Skeletal muscle satellite cell (primary cell): ENCODE data around the gene SDK1.

ENCODE experiments used
- H3K27me3 ChIP-seq: 2 replicates; pipeline ENCODE4 v1.7.0; 2013; ENCODE audit warnings: low read length; ENCODE audit not compliant: control insufficient read depth, insufficient read depth
- H3K36me3 ChIP-seq: 2 replicates; pipeline ENCODE4 v1.7.0; 2013; ENCODE audit warnings: mild to moderate bottlenecking, control low read depth, low read length; ENCODE audit not compliant: insufficient read depth
- H3K4me1 ChIP-seq: 2 replicates; pipeline ENCODE4 v1.7.0; 2013; ENCODE audit warnings: low read length; ENCODE audit not compliant: control insufficient read depth, insufficient read depth
- H3K4me2 ChIP-seq: 2 replicates; pipeline ENCODE4 v1.7.0; 2013; ENCODE audit warnings: mild to moderate bottlenecking, low read length
- H3K4me3 ChIP-seq: 2 replicates; pipeline ENCODE4 v1.7.0; 2013; ENCODE audit warnings: low read length
- H3K9ac ChIP-seq: 2 replicates; pipeline ENCODE4 v1.7.0; 2013; ENCODE audit warnings: mild to moderate bottlenecking, low read depth, low read length, moderate library complexity
- H3K9me3 ChIP-seq: replicated peaks from 2 replicates; pipeline ENCODE4 v1.7.0; 2013; ENCODE audit warnings: mild to moderate bottlenecking, control low read depth, low read length

SDK1 gene

DNA sequence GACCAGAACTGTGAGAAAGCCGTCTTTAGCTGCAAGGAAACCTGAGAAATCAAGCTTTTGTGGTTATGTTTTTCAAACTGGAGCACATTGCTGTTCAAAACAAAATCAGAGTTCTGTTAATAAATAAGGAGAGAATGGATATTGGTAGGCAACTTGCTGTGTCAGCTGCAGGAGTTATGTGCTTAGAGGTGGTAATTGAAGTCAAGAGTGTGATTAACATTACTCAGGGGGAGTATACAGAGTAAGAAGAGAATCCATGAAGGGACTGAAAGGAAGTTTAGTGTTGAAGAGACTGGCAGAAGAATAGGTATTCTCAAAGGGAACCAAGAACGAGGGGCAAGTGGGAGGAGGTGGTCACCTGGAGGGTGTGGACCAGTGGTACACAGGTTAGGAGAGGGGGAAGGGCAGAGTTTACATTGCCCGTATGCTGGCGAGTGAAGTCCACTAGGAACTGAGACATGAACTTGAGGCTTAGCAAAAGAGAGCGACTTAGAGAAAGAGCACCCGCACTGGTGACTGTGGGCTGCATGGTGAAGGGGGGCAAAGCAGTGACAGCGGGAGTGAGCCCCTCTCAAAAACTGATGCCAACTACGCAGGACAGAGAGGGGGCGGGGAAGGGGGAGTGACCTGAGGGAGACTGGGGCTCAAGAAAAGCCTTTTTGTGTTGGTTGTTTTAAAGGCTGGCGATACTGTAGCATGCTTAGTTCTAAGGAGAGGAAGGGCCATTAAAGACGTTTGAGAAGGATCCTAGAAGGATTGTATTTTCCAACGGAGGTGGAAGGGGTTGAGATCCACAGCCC lies 80.0 kb downstream of the SDK1 start:
- Histone ChIP-seq H3K4me3 (no peak overlapping the region), H3K9me3 (no peaks in the 10 kb centered on the region), H3K27me3 (no peaks in the 10 kb centered on the region), H3K9ac (no peak overlapping the region), H3K36me3 (no peaks in the 10 kb centered on the region), H3K4me2 (no peak overlapping the region), H3K4me1 (no peaks in the 10 kb centered on the region)

DNA sequence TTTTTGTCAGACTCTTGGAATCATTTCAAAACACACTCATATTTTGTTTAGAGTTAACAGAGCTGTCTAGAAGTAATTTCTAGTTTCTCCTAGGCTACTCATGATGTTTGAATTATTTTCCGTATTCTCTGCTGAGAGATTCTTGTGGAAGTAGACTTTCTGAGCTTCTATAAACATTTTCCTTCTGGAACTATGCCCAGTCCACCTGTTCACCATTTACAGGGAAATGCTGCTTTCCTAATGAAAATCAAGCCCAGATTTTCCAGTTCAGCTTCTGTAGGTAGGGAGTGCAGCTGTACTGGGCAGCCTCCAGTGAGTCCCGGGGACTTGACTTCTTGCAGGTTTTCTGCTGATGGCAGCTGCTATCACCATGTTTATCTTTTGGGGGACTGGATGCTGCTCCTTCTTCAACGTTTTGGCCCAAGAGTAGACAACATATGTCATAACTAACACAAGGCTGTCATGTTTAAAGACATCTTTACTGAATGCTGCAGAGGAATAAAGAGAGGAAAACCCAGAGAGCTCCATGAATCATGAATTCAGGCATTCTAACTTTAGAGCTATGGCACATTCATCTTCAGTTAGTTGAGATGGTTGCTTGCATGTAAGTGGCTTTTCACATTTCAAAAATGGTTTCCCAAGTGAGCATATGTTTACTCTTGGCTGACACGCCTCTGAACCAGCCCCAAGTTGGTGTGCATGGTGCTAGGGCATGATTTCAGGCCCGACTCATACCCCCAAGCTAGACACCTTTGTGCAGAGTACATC lies 85.6 kb downstream of the SDK1 start:
- Histone ChIP-seq H3K9ac (no peak overlapping the region), H3K4me1 (no peaks in the 10 kb centered on the region), H3K36me3 (no peaks in the 10 kb centered on the region), H3K4me2 (no peak overlapping the region), H3K4me3 (no peak overlapping the region), H3K9me3 (no peaks in the 10 kb centered on the region), H3K27me3 (no peaks in the 10 kb centered on the region)

DNA sequence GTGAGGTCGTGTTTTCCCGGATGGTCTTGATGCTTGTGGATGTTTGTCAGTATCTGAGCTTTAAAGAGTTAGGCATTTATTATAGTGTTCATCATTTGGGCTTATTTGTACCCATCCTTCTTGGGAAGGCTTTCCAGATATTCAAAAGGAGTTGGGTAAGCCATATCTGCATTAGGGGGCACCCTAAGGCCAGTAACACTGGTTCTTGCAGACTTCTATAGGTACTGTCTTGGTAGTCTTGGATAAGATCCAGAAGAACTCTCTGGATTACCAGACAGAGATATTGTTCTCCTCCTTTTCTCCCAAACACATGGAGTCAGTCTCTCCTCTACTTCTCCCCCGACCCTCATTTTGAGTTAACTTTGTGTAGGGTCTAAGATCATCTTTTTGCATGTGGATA lies 92.8 kb downstream of the SDK1 start:
- peaks cover 4% of the 10 kb centered on the region for H3K9me3 ChIP-seq
- no peaks in the 10 kb centered on the region for H3K36me3 ChIP-seq
- no peaks in the 10 kb centered on the region for H3K4me1 ChIP-seq
- H3K9ac ChIP-seq: no peak overlapping the region
- no peak overlapping the region for H3K4me3 ChIP-seq
- H3K4me2 ChIP-seq: no peak overlapping the region
- no peaks in the 10 kb centered on the region for H3K27me3 ChIP-seq

DNA sequence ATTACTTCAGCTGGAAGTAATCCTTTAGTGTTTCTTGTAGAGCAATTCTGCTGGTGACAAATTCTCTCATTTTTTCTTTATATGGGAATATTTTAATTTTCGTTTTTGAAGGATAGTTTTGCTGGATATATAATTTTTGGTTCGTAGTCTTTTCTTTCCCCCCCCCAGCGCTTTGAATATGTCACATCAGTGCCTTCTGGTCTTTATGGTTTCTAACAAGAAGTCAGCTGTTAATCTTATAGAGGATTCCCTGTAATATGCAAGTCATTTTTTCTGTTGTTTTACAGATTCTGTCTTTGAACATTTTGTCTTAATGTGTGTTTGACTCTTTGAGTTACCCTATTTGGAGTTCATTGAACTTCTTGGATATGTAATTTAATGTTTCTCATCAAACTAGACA lies 96.3 kb downstream of the SDK1 start:
- Histone ChIP-seq H3K4me3 (no peak overlapping the region), H3K36me3 (no peaks in the 10 kb centered on the region)

DNA sequence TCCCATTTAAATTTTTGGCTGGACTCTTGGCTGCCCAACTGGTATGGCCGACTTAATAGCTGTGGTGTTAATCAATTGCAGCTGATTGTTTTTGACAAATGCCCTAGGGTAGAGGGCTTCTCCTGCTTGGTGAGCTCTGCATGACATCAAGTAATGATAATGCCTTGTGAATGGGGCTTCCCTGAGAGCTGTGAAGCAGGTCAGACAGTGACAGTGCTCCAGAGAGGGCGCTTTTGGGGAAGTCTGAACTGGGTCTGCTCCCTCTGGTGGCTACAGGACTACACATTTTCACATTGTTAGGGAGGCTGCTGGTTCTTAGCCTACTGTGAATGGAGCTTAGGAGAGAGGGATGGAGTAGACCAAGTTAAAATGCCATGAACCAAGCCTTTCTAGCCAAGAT lies 98.8 kb downstream of the SDK1 start:
- H3K9ac ChIP-seq: no peak overlapping the region
- no peak overlapping the region for H3K4me2 ChIP-seq
- no peaks in the 10 kb centered on the region for H3K27me3 ChIP-seq
- peaks cover 4% of the 10 kb centered on the region for H3K9me3 ChIP-seq
- no peaks in the 10 kb centered on the region for H3K4me1 ChIP-seq
- H3K36me3 ChIP-seq: no peaks in the 10 kb centered on the region
- no peak overlapping the region for H3K4me3 ChIP-seq

More for the DNA sequence above, 96.3 kb downstream of the SDK1 start:
- Histone ChIP-seq H3K9ac (no peak overlapping the region), H3K9me3 (peaks cover 4% of the 10 kb centered on the region), H3K4me1 (no peaks in the 10 kb centered on the region), H3K4me2 (no peak overlapping the region), H3K27me3 (no peaks in the 10 kb centered on the region)

DNA sequence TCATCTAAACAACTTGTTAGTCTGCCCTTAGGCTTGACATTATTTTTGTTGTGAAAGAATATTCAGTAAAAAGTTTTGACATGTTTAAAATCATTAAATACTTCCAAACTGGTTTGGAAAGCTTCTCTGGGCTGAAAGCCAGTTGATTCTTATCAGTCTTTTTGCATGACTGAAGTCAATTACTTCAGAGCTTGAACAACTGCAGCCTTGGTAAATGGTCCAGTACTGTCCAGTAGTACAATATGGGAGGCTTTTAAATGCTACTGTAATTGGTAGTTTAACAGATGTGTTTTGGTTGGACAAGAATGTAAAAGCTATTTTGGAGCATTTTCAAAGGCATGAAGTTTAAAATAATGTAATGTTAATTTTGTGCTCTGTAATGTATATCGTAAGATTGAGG lies 103.4 kb downstream of the SDK1 start:
- Histone ChIP-seq H3K9ac (no peak overlapping the region), H3K4me1 (no peaks in the 10 kb centered on the region), H3K4me2 (no peak overlapping the region)

DNA sequence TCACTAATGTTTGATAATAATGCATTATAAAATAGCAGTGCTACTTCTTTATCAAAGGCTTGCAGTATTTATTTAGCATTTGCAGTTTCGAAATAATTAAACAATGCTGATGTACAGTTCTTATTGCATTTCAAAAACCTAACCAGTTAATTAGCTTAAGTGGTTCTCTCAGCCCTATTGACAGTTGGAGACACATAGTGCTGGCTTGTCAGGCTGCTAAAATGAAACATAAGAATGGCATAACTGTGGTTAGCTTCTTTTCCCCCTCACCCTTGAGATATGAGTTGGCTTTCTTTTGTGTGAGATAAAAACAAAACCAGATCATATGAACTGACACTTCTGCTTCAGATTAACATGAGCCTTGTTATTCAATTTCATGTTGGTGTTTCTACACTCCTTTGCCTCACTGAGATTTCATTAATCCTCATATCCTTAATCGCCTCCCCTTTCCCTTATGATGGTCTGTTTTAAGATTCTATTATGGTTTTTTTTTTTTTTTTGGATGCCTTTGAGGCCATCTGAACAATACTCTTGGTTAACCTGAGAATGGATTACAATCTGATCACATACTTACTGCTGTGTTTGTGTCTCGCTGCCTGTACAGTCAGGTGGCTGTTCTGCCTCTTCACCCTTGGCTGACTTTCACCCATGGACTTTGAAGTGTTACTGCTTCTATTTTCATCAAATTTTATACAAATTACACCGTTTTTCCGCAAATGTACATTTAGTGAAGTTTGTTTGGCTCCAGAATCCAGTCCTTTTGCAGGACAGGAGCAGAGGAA lies 108.0 kb downstream of the SDK1 start:
- Histone ChIP-seq H3K9ac (no peak overlapping the region), H3K4me1 (no peaks in the 10 kb centered on the region), H3K9me3 (no peaks in the 10 kb centered on the region)

More for the DNA sequence above, 103.4 kb downstream of the SDK1 start:
- Histone ChIP-seq H3K27me3 (no peaks in the 10 kb centered on the region), H3K9me3 (no peaks in the 10 kb centered on the region), H3K4me3 (no peak overlapping the region), H3K36me3 (no peaks in the 10 kb centered on the region)

DNA sequence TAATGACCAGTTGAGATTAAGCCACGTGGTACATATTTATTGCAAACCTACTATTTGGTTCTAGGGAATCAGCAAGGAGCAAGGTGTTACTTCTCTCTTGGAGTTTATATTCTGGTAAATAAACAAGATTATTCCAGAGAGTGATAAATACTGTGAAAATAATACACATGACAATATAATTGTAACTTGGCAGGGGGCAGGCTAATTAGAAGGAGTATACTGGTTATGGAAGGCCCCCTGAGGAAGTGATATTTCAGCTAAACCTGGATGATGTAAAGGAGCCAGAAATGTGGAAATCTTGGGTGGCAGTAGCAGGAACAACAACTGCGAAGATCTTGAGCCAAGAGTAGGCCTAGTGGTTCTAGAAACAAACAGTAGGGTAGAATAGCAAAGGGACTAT lies 111.8 kb downstream of the SDK1 start:
- Histone ChIP-seq H3K9me3 (no peaks in the 10 kb centered on the region), H3K4me1 (no peaks in the 10 kb centered on the region), H3K4me2 (no peak overlapping the region), H3K9ac (no peak overlapping the region), H3K4me3 (no peak overlapping the region), H3K27me3 (no peaks in the 10 kb centered on the region), H3K36me3 (no peaks in the 10 kb centered on the region)

More for the DNA sequence above, 108.0 kb downstream of the SDK1 start:
- Histone ChIP-seq H3K36me3 (no peaks in the 10 kb centered on the region), H3K4me3 (no peak overlapping the region), H3K4me2 (no peak overlapping the region), H3K27me3 (no peaks in the 10 kb centered on the region)

DNA sequence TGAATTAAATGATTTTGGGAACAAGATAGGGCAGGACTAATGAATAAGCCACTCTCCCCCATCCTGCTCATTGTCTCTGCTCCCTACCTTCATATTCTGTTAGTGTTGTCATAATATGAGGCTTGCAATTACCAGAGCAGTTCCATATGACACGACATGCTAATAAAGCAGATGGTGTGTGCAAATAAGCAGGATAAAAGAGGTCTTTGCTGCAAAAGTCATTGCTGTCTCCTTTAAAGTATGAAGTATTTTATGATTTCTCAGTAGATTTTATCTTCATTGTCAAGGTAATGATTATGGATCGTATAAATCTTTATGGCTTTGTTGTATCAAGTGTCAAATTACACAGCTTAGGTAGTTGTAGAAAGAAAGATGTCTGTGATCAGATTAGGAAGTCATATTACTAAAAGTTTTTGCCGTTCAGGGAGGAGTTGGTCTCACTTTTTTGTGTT lies 114.8 kb downstream of the SDK1 start:
- no peaks in the 10 kb centered on the region for H3K36me3 ChIP-seq
- no peaks in the 10 kb centered on the region for H3K9me3 ChIP-seq
- no peak overlapping the region for H3K9ac ChIP-seq
- H3K27me3 ChIP-seq: no peaks in the 10 kb centered on the region
- no peaks in the 10 kb centered on the region for H3K4me1 ChIP-seq
- no peak overlapping the region for H3K4me3 ChIP-seq
- H3K4me2 ChIP-seq: no peak overlapping the region

DNA sequence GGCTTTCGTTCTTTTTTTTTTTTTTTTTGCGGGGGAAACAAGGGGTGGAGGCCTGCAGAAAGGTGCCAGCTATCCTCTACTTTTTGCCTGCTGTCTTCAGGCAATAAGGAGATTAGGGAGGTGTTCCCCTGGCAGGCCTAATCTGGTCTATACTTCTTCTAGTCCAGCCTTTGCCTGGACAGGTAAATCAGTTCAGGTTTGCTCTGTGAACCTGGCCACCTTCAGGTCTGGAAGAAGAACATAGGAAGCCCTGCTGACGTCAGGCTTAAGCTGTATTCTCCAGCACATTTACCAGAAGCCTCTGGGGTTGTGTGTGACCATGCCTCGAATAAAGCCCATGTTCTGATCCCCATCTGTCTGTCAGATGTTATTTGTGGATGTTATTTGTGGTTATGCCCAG lies 115.4 kb downstream of the SDK1 start:
- H3K4me1 ChIP-seq: no peaks in the 10 kb centered on the region
- no peak overlapping the region for H3K9ac ChIP-seq
- no peaks in the 10 kb centered on the region for H3K27me3 ChIP-seq
- no peak overlapping the region for H3K4me2 ChIP-seq
- no peaks in the 10 kb centered on the region for H3K9me3 ChIP-seq
- H3K36me3 ChIP-seq: no peaks in the 10 kb centered on the region
- no peak overlapping the region for H3K4me3 ChIP-seq

DNA sequence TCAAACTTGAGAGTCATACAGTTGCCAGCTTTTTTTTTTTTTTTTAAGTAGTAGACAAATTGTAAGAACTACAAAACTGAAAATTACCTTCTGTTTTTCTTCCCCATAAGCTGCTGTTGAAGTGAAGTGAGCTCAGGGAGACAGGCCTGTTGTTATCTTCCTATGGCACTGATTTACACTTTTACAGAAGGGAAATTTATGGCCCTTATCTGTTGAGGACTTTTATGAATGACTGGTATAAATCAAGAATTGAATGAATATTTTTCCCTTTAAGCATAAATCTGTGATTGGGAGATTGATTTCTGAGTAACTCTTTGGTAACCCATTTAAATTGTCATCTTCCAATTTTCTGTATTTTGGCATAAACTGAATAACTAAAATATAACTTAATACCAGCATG lies 124.0 kb downstream of the SDK1 start:
- no peaks in the 10 kb centered on the region for H3K9me3 ChIP-seq
- H3K36me3 ChIP-seq: no peaks in the 10 kb centered on the region
- no peak overlapping the region for H3K4me2 ChIP-seq
- H3K9ac ChIP-seq: no peak overlapping the region
- no peaks in the 10 kb centered on the region for H3K27me3 ChIP-seq
- H3K4me1 ChIP-seq: no peaks in the 10 kb centered on the region
- no peak overlapping the region for H3K4me3 ChIP-seq
